T-helper 17 cell (primary cell): ENCODE measurements around the gene ZNF486. TPM values are rescaled to one million over a fixed set of nuclear protein-coding genes. Genes with fewer than 3 reads are reported as not detected.
A peak's percentile ranks its signal among the peaks of the same experiment; 100 is the strongest.
"Not testable (repeated sequence)": the region's sequence is repeated elsewhere in the genome, so short reads cannot be mapped to it uniquely, and the experiment has no call there.

ENCODE experiments used
- ATAC-seq: fragments of 150-1000 bp; cut with Tn5 transposase; 2 replicates; pipeline ENCODE4 v1.10.0; 2021; ENCODE audit warnings: mild to moderate bottlenecking, moderate library complexity
- DNase-seq, 3 donors: peaks; one replicate each; pipeline versions ENCODE4 v3.0.0 to v3.0.0-alpha.2; 2020 to 2021
- H3K9me3 ChIP-seq: one replicate; pipeline ENCODE4 v1.7.0; 2013; ENCODE audit warnings: low read length, mild to moderate bottlenecking; ENCODE audit not compliant: control insufficient read depth, poor library complexity, severe bottlenecking
- H3K27ac Mint-ChIP-seq: one replicate; pipeline ENCODE4 v1.8.0; 2022; ENCODE audit warnings: mild to moderate bottlenecking, moderate library complexity, mixed read lengths
- H3K27me3 Mint-ChIP-seq: one replicate; pipeline ENCODE4 v1.8.0; 2022; ENCODE audit warnings: mixed read lengths
- H3K36me3 Mint-ChIP-seq: one replicate; pipeline ENCODE4 v1.8.0; 2022; ENCODE audit warnings: low read depth, mixed read lengths
- H3K4me1 Mint-ChIP-seq: one replicate; pipeline ENCODE4 v1.8.0; 2022; ENCODE audit warnings: mild to moderate bottlenecking, mixed read lengths
- H3K4me3 Mint-ChIP-seq: one replicate; pipeline ENCODE4 v1.8.0; 2022; ENCODE audit warnings: mild to moderate bottlenecking, moderate library complexity, mixed read lengths
- total RNA-seq, 4 donors: library from RNA in 2 of 4; stranded (reverse) in 2 of 4; gene quantifications; one replicate each; pipeline ENCODE4 v1.2.3 and lab custom pipeline; 2022 to 2026

Gene ZNF486
- total RNA-seq, 2 donors from 2014 or later: 2.5 to 3.8 TPM

- H3K4me1 Mint-ChIP-seq: peaks cover 5% of the 10 kb centered on the region
- H3K27me3 Mint-ChIP-seq: no peaks in the 10 kb centered on the region
- no peaks in the 10 kb centered on the region for H3K9me3 ChIP-seq
- no peak overlapping the region for H3K4me3 Mint-ChIP-seq
- H3K27ac Mint-ChIP-seq: no peak overlapping the region
- ATAC-seq (no peak), DNase-seq (no peak)
- no peaks in the 10 kb centered on the region for H3K36me3 Mint-ChIP-seq
These were observed 78.3 kb downstream of the ZNF486 start for GRCh38 chr19:20245309-20245708.

- Mint-ChIP-seq H3K36me3 (no peaks in the 10 kb centered on the region), H3K27me3 (no peaks in the 10 kb centered on the region), H3K4me1 (peaks cover 5% of the 10 kb centered on the region), H3K27ac (no peak overlapping the region), H3K4me3 (no peak overlapping the region)
- DNase-seq (peak in 1 of 3 donors; percentile 8), ATAC-seq (peak; percentile 44)
- no peaks in the 10 kb centered on the region for H3K9me3 ChIP-seq
These were observed 80.1 kb downstream of the ZNF486 start for GRCh38 chr19:20247016-20247683.

GRCh38 chr19:20248258-20248657 lies 81.2 kb downstream of the ZNF486 start:
- H3K36me3 Mint-ChIP-seq, H3K27me3 Mint-ChIP-seq, H3K27ac Mint-ChIP-seq, DNase-seq, H3K4me3 Mint-ChIP-seq, ATAC-seq, H3K4me1 Mint-ChIP-seq, H3K9me3 ChIP-seq: not testable (repeated sequence)

Other genes with a start within 250 kb of the ZNF486 start
- gene ZNF682, start 127.7 kb upstream of the ZNF486 start, total RNA-seq: 1 to 10 TPM; 7.9 to 9.4 TPM
- gene ZNF90, start 89.2 kb upstream of the ZNF486 start, total RNA-seq: 1 to 10 TPM; 2.4 to 4.0 TPM